Measurements from ENCODE around the gene ATG16L1. TPM values are rescaled to one million over a fixed set of nuclear protein-coding genes. Genes with fewer than 3 reads are reported as not detected.

The ATG16L1 gene
- total RNA-seq, 4 donors from 2014 or later: 16.7 to 44.1 (median 33.6) TPM

GRCh38 chr2:233261819-233262555 lies 10.5 kb downstream of the ATG16L1 start:
- TF ChIP-seq POLR2A (IDR thresholded peaks at IDR 0.05) (no peak), CTCF (IDR thresholded peaks at IDR 0.05) (no peak), EP300 (IDR thresholded peaks at IDR 0.05) (no peak)
- Histone ChIP-seq H3K9me3 (no peaks in the 10 kb centered on the region), H3K27ac (no peak overlapping the region), H3K27me3 (no peaks in the 10 kb centered on the region), H3K36me3 (peaks cover 0 to 100% (median 39%) of the 10 kb centered on the region in 3 donors), H3K4me1 (no peaks in the 10 kb centered on the region), H3K4me3 (no peak overlapping the region)
- DNase-seq (ENCODE audit: low spot score in 2 of 2): no peak
- WGBS, 2 donors: 85 to 94% methylated on average over 9 of the region's 9 CpGs

- 88 to 93% methylated on average over 5 of the region's 5 CpGs for WGBS, 2 donors
Measured at GRCh38 chr2:233262562-233262961, 11.1 kb downstream of the ATG16L1 start.

GRCh38 chr2:233263045-233263570 lies 11.6 kb downstream of the ATG16L1 start:
- H3K36me3 ChIP-seq: peaks cover 0 to 99% (median 39%) of the 10 kb centered on the region in 3 donors

More at GRCh38 chr2:233262562-233262961, 11.1 kb downstream of the ATG16L1 start:
- TF ChIP-seq EP300 (IDR thresholded peaks at IDR 0.05): no peak
- no peak for TF ChIP-seq CTCF (IDR thresholded peaks at IDR 0.05)
- no peak for TF ChIP-seq POLR2A (IDR thresholded peaks at IDR 0.05)
- Histone ChIP-seq H3K27ac (no peak overlapping the region), H3K27me3 (no peaks in the 10 kb centered on the region), H3K9me3 (no peaks in the 10 kb centered on the region), H3K36me3 (peaks cover 0 to 99% (median 39%) of the 10 kb centered on the region in 3 donors), H3K4me3 (no peak overlapping the region), H3K4me1 (no peaks in the 10 kb centered on the region)
- no peak for DNase-seq (ENCODE audit: low spot score in 2 of 2)

GRCh38 chr2:233264667-233265066 lies 13.2 kb downstream of the ATG16L1 start:
- H3K36me3 ChIP-seq: peaks cover 0 to 99% (median 35%) of the 10 kb centered on the region in 3 donors
- H3K9me3 ChIP-seq: no peaks in the 10 kb centered on the region
- H3K4me1 ChIP-seq: no peaks in the 10 kb centered on the region
- H3K4me3 ChIP-seq: no peak overlapping the region
- H3K27ac ChIP-seq: no peak overlapping the region
- no peaks in the 10 kb centered on the region for H3K27me3 ChIP-seq
- TF ChIP-seq POLR2A (IDR thresholded peaks at IDR 0.05) (no peak), EP300 (IDR thresholded peaks at IDR 0.05) (no peak), CTCF (IDR thresholded peaks at IDR 0.05) (no peak)
- DNase-seq (ENCODE audit: low spot score in 2 of 2): no peak
- 79 to 84% methylated on average over 8 of the region's 8 CpGs for WGBS, 2 donors

More at GRCh38 chr2:233263045-233263570, 11.6 kb downstream of the ATG16L1 start:
- TF ChIP-seq POLR2A (IDR thresholded peaks at IDR 0.05) (no peak), EP300 (IDR thresholded peaks at IDR 0.05) (no peak), CTCF (IDR thresholded peaks at IDR 0.05) (no peak)
- no peak for DNase-seq (ENCODE audit: low spot score in 2 of 2)
- Histone ChIP-seq H3K9me3 (no peaks in the 10 kb centered on the region), H3K27ac (no peak overlapping the region), H3K4me3 (no peak overlapping the region), H3K4me1 (no peaks in the 10 kb centered on the region), H3K27me3 (no peaks in the 10 kb centered on the region)
- 92 to 95% methylated on average over 6 of the region's 6 CpGs for WGBS, 2 donors

- WGBS, 2 donors: 91 to 96% methylated on average over 10 of the region's 10 CpGs
- Histone ChIP-seq H3K4me1 (no peaks in the 10 kb centered on the region), H3K27me3 (no peaks in the 10 kb centered on the region), H3K27ac (no peak overlapping the region), H3K9me3 (no peaks in the 10 kb centered on the region), H3K4me3 (no peak overlapping the region), H3K36me3 (peaks cover 2 to 99% (median 31%) of the 10 kb centered on the region in 3 donors)
- DNase-seq (ENCODE audit: low spot score in 2 of 2): no peak
- TF ChIP-seq EP300 (IDR thresholded peaks at IDR 0.05): no peak
- TF ChIP-seq CTCF (IDR thresholded peaks at IDR 0.05): no peak
Measured at GRCh38 chr2:233265899-233266431, 14.5 kb downstream of the ATG16L1 start.
